Stimulated activated CD4-positive, alpha-beta T cell treated with anti-CD3 and anti-CD28 coated beads, Interleukin-12 subunit alpha, Interleukin-12 subunit beta, amount 100 ng/mL, for 48 hours (primary cell): ENCODE measurements around the gene OPTC.
"Not testable (repeated sequence)": the region's sequence is repeated elsewhere in the genome, so short reads cannot be mapped to it uniquely, and the experiment has no call there.

Source experiments
- DNase-seq, 3 donors: peaks; one replicate each; pipeline ENCODE4 v3.0.0-alpha.2; 2020; ENCODE audit warnings: low read depth in 2 of 3, low spot score in 1 of 3

The OPTC gene

GRCh38 chr1:203513585-203514031 is 19.7 kb downstream of the OPTC start:
- no peak for DNase-seq

- no peak for DNase-seq
Measured at GRCh38 chr1:203516184-203516583, 22.2 kb downstream of the OPTC start.

- DNase-seq = no peak
Measured at GRCh38 chr1:203516906-203517305, 23.0 kb downstream of the OPTC start.

- no peak for DNase-seq
Measured at GRCh38 chr1:203517426-203518110, 23.6 kb downstream of the OPTC start.

- not testable (repeated sequence) for DNase-seq
Measured at GRCh38 chr1:203518139-203518538, 24.2 kb downstream of the OPTC start.

GRCh38 chr1:203518541-203518940 is 24.6 kb downstream of the OPTC start:
- no peak for DNase-seq

GRCh38 chr1:203519053-203519840 is 25.3 kb downstream of the OPTC start:
- DNase-seq = no peak

- no peak for DNase-seq
Measured at GRCh38 chr1:203519896-203520295, 25.9 kb downstream of the OPTC start.

GRCh38 chr1:203520315-203520714 is 26.4 kb downstream of the OPTC start:
- DNase-seq = no peak

GRCh38 chr1:203521074-203521794 is 27.3 kb downstream of the OPTC start:
- no peak for DNase-seq

GRCh38 chr1:203521812-203522211 is 27.9 kb downstream of the OPTC start:
- no peak for DNase-seq

- DNase-seq = no peak
Measured at GRCh38 chr1:203522237-203522636, 28.3 kb downstream of the OPTC start.

GRCh38 chr1:203523667-203524066 is 29.7 kb downstream of the OPTC start:
- no peak for DNase-seq

- no peak for DNase-seq
Measured at GRCh38 chr1:203524152-203524551, 30.2 kb downstream of the OPTC start.

- no peak for DNase-seq
Measured at GRCh38 chr1:203524824-203525223, 30.9 kb downstream of the OPTC start.

GRCh38 chr1:203525685-203526084 is 31.7 kb downstream of the OPTC start:
- no peak for DNase-seq

- DNase-seq = no peak
Measured at GRCh38 chr1:203526130-203526529, 32.2 kb downstream of the OPTC start.

- no peak for DNase-seq
Measured at GRCh38 chr1:203526572-203526971, 32.6 kb downstream of the OPTC start.

- no peak for DNase-seq
Measured at GRCh38 chr1:203527013-203527412, 33.1 kb downstream of the OPTC start.

GRCh38 chr1:203528063-203528462 is 34.1 kb downstream of the OPTC start:
- no peak for DNase-seq

- DNase-seq = no peak
Measured at GRCh38 chr1:203528976-203529835, 35.3 kb downstream of the OPTC start.
